ENCODE results near the gene RPS6KA5. TPM values are rescaled to one million over a fixed set of nuclear protein-coding genes. Genes with fewer than 3 reads are reported as not detected.

The RPS6KA5 gene
- total RNA-seq, 1 donor from 2014 or later = 1.8 TPM

DNA sequence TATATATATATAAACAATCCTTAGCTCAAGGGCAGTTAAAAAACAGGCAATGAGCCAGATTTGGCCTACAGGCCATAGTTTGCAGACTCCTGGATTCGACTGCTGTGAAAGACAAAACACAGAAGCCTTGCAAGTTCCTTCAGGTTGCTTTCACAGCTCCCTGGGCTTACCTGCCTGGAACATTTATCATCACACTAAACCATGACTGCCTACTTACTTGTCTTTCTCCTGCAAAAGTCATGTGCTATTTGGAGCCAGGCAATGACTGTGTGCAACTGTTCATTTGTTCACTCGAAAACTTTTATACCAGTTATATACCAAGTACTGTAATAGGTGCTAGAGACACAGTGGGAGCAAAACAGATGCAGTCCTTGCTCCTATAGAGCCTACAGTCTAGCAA, 2.2 kb upstream of the RPS6KA5 start:
- H3K4me3 ChIP-seq (ENCODE audit: low read depth, low read length) = no peak overlapping the region
- DNase-seq (ENCODE audit: low read depth) (no peak), FAIRE-seq (no peak)
- no peaks in the 10 kb centered on the region for H3K36me3 ChIP-seq (ENCODE audit: control insufficient read depth, insufficient read depth, low read length)
- TF ChIP-seq, protein P1, sequence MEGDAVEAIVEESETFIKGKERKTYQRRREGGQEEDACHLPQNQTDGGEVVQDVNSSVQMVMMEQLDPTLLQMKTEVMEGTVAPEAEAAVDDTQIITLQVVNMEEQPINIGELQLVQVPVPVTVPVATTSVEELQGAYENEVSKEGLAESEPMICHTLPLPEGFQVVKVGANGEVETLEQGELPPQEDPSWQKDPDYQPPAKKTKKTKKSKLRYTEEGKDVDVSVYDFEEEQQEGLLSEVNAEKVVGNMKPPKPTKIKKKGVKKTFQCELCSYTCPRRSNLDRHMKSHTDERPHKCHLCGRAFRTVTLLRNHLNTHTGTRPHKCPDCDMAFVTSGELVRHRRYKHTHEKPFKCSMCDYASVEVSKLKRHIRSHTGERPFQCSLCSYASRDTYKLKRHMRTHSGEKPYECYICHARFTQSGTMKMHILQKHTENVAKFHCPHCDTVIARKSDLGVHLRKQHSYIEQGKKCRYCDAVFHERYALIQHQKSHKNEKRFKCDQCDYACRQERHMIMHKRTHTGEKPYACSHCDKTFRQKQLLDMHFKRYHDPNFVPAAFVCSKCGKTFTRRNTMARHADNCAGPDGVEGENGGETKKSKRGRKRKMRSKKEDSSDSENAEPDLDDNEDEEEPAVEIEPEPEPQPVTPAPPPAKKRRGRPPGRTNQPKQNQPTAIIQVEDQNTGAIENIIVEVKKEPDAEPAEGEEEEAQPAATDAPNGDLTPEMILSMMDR (IDR thresholded peaks at IDR 0.05; ENCODE audit: insufficient read depth, low read length, severe bottlenecking) = no peak
- no peaks in the 10 kb centered on the region for H3K27me3 ChIP-seq (ENCODE audit: control insufficient read depth, insufficient read depth, low read length)

DNA sequence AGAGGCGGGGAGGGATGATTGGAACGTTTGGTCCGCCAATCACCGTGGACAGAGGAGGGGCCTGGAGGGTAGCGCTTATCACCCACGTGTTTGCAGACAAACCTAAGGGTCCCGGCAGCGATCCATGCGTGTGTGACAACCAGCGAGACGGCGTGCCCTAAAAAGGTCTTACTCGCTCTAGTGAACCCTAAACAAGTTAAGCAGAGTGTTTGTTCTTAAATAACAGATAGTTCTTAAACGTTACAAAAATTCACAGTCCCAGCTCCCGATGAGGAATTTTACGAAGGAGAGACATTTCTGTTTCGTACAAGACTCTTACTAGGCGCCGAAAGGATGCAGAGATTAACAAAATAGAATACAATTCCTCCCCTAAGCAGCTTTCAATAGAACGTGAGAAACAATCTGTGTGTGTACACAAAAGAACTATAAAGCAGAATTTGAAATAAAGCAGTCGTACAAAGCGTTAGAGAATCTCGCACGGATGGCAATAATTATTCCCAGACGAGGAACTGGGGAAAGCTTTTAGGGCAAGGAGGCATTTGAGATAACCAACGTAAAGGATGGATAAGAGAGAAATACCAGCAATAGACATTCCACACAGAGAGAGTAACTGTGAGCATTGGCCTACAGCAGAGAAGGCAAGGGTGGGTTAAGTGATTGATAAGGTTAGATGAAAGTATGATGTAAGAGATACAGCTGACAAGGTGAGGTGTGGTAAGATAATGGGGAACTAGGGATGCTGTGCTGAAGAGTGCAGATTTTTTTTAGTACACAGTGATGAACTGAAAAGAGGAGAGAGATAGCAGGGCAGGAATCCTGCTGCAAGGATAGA, 831 bp upstream of the RPS6KA5 start:
- peak overlapping the region; percentile 46 for H3K4me3 ChIP-seq (ENCODE audit: low read depth, low read length)
- no peaks in the 10 kb centered on the region for H3K27me3 ChIP-seq (ENCODE audit: control insufficient read depth, insufficient read depth, low read length)
- DNase-seq (ENCODE audit: low read depth) (no peak), FAIRE-seq (no peak)
- TF ChIP-seq, protein P1 (IDR thresholded peaks at IDR 0.05; ENCODE audit: insufficient read depth, low read length, severe bottlenecking) = no peak
- H3K36me3 ChIP-seq (ENCODE audit: control insufficient read depth, insufficient read depth, low read length) = no peaks in the 10 kb centered on the region

DNA sequence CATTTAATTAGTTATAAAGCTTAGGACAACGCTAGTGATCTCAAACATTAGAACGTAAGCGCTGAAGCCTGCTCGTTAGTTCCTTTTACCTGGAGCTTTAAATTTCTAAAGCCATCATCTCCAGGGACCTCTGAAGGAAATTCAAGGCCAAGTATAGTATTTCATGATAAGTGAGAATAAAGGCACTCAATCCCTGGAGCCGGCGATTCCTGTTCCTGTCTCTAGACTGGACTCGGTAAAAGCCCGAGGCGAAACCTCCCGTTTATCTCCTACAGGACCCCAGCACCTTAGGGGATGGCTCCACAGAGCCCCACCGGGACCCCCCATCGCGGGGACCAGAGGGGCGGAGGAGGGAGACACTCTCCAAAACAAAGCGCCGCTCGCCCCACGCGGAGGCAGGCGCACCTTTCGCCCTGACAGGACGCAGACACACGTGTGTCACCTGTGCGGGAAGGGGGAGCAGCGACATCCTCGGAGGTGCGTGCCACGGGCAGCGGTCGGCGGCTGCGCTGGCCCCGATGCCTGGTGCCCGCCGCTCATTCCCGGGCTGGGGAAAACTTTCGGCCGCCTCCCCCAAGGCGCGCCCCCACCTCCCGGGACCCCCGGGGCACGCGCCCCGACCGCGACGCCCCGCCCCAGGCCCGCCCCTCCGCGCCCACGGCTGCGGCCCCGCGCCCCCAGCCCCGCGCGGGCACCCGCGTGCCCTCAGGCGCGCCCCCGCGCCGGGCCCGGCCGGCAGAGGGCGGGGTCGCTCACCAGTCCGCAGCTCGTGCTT, 678 bp downstream of the RPS6KA5 start:
- H3K36me3 ChIP-seq (ENCODE audit: control insufficient read depth, insufficient read depth, low read length) = no peaks in the 10 kb centered on the region
- TF ChIP-seq, protein P1 (IDR thresholded peaks at IDR 0.05; ENCODE audit: insufficient read depth, low read length, severe bottlenecking) = peak; percentile 37
- H3K27me3 ChIP-seq (ENCODE audit: control insufficient read depth, insufficient read depth, low read length) = no peaks in the 10 kb centered on the region
- FAIRE-seq (no peak), DNase-seq (ENCODE audit: low read depth) (peak; percentile 20)
- peak overlapping the region; percentile 66 for H3K4me3 ChIP-seq (ENCODE audit: low read depth, low read length)

DNA sequence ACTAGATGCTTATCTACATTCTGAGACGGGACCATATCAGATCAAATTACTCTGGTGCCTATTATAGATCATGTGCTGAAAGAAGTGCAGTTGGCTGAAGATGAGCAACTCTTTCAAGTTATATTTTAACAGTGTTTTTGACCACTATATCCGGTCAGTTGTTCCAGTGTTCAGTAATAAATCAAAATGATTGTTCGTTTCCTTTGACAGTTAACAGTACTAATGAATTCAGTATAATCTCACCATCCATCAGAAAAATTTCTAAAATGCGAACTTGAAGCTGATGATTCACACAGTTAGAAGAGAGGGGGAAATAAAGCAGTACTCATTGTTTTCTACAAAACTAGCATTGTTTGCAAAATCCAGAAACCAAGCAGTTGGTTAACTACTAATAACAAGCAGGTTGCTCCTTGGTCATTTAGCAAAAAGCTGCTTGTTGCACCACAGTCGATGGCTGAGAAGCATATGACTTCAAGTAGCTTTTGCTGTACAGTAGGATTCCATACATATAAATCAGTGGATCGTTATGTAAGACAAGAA, 2.3 kb downstream of the RPS6KA5 start:
- DNase-seq (ENCODE audit: low read depth) = no peak
- Histone ChIP-seq H3K27me3 (ENCODE audit: control insufficient read depth, insufficient read depth, low read length) (no peaks in the 10 kb centered on the region), H3K4me3 (ENCODE audit: low read depth, low read length) (no peak overlapping the region), H3K36me3 (ENCODE audit: control insufficient read depth, insufficient read depth, low read length) (no peaks in the 10 kb centered on the region)
- no peak for FAIRE-seq
- TF ChIP-seq, protein P1 (IDR thresholded peaks at IDR 0.05; ENCODE audit: insufficient read depth, low read length, severe bottlenecking) = no peak

DNA sequence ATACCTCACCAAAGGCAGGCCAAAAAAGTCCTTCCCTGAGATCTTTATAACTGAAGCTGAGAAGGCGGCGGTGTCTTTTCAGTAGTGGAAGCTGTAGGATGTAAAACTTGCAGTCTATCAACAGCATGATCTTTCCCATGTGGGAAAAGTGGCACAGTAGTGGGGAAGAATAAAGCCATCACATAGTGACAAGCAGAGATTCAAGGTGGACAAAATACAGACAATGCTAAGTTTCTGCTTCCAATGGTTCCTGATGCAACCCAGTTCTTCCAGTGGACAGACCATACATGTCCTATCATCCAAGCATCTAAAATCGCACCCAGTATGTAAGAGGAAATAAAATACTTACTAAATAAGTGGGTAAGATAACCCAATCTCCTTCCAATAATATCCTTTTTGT, 4.1 kb downstream of the RPS6KA5 start:
- Histone ChIP-seq H3K36me3 (ENCODE audit: control insufficient read depth, insufficient read depth, low read length) (no peaks in the 10 kb centered on the region), H3K27me3 (ENCODE audit: control insufficient read depth, insufficient read depth, low read length) (no peaks in the 10 kb centered on the region), H3K4me3 (ENCODE audit: low read depth, low read length) (no peak overlapping the region)
- FAIRE-seq (no peak), DNase-seq (ENCODE audit: low read depth) (no peak)
- TF ChIP-seq, protein P1 (IDR thresholded peaks at IDR 0.05; ENCODE audit: insufficient read depth, low read length, severe bottlenecking) = no peak

Measured in bronchial epithelial cell (primary cell).